Subcutaneous abdominal adipose tissue (tissue), 5 donors: ENCODE measurements around the gene PFKL.
A peak's percentile ranks its signal among the peaks of the same experiment; 100 is the strongest.

Source experiments
- H3K27ac ChIP-seq: one replicate; pipeline ENCODE4 v1.7.0; 2013; ENCODE audit warnings: low read depth, mild to moderate bottlenecking, inconsistent platforms, low read length, moderate library complexity
- H3K27me3 ChIP-seq, 5 donors: one replicate each; pipeline ENCODE4 v1.7.0; 2013; ENCODE audit warnings: low read length in 5 of 5, inconsistent platforms in 1 of 5; ENCODE audit not compliant: control insufficient read depth in 5 of 5, insufficient read depth in 4 of 5
- H3K36me3 ChIP-seq, 5 donors: one replicate each; pipeline ENCODE4 v1.7.0; 2013; ENCODE audit warnings: low read length in 5 of 5; ENCODE audit not compliant: control insufficient read depth in 5 of 5, insufficient read depth in 5 of 5
- H3K4me1 ChIP-seq, 5 donors: one replicate each; pipeline ENCODE4 v1.7.0; 2013; ENCODE audit warnings: low read length in 5 of 5, mild to moderate bottlenecking in 3 of 5, moderate library complexity in 1 of 5; ENCODE audit not compliant: control insufficient read depth in 5 of 5, insufficient read depth in 5 of 5
- H3K4me3 ChIP-seq, 5 donors: one replicate each; pipeline ENCODE4 v1.7.0; 2013; ENCODE audit warnings: low read length in 5 of 5, low read depth in 1 of 5
- H3K9ac ChIP-seq, 5 donors: one replicate each; pipeline ENCODE4 v1.7.0; 2013; ENCODE audit warnings: low read length in 5 of 5, mild to moderate bottlenecking in 4 of 5, moderate library complexity in 3 of 5
- H3K9me3 ChIP-seq, 5 donors: one replicate each; pipeline ENCODE4 v1.7.0; 2013; ENCODE audit warnings: low read length in 5 of 5; ENCODE audit not compliant: control insufficient read depth in 5 of 5
- donor health status: healthy.
- donor health status: healthy.
- donor health status: healthy.
- donor health status: healthy.
- donor health status: healthy.

Gene PFKL

GRCh38 chr21:44352253-44352860 lies 52.5 kb downstream of the PFKL start:
- H3K27ac ChIP-seq = peak overlapping the region; percentile 54

GRCh38 chr21:44353191-44353970 lies 53.5 kb downstream of the PFKL start, which contains the start of gene TRPM2:
TRPM2 (plus strand) TSS chr21:44353621; CDS start chr21:44353701, 80 bp downstream.
- Histone ChIP-seq H3K27ac (peak within 1 kb of the TSS; percentile 54), H3K4me1 (peaks cover 9 to 62% (median 45%) of the 10 kb centered on the region in 5 donors), H3K9ac (peak within 1 kb of the TSS in 4 of 5 donors; percentile 6 to 49 (median 28)), H3K9me3 (no peaks in the 10 kb centered on the region), H3K4me3 (peak within 1 kb of the TSS; percentile 36 to 60 (median 42)), H3K36me3 (peaks cover 0 to 10% (median 0%) of the 10 kb centered on the region in 5 donors), H3K27me3 (peaks cover 0 to 22% (median 8%) of the 10 kb centered on the region in 5 donors)

More at GRCh38 chr21:44352253-44352860, 52.5 kb downstream of the PFKL start:
- Histone ChIP-seq H3K36me3 (peaks cover 0 to 3% (median 0%) of the 10 kb centered on the region in 5 donors), H3K4me3 (peak overlapping the region in 3 of 5 donors; percentile 22 to 60 (median 36)), H3K9ac (peak overlapping the region in 1 of 5 donors; percentile 21), H3K27me3 (peaks cover 0 to 26% (median 8%) of the 10 kb centered on the region in 5 donors), H3K4me1 (peaks cover 9 to 60% (median 45%) of the 10 kb centered on the region in 5 donors), H3K9me3 (no peaks in the 10 kb centered on the region)

DNA sequence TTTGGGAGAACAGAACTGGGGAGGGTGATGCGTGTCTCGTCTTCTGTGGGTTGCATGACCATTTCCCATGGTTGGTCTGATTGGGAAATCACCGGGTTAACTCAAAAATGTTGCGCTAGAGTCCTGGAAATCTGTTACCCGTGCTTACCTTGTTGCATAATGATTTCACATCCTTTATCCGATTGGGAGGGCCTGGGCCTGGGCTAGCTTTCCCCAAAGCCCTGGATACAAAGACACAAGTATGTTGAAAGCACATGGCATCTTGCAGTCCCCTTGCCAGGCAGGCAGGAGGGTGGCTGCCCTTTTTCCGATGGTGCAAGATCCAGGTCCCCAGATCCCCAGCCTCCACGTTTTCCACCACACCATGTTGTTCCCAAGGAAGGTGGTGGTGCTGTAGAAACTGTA lies 54.1 kb downstream of the PFKL start:
- peak overlapping the region; percentile 54 for H3K27ac ChIP-seq
- H3K9ac ChIP-seq = peak overlapping the region in 3 of 5 donors; percentile 6 to 36 (median 21)
- peaks cover 0 to 20% (median 5%) of the 10 kb centered on the region in 5 donors for H3K27me3 ChIP-seq
- no peaks in the 10 kb centered on the region for H3K9me3 ChIP-seq
- peak overlapping the region; percentile 36 to 60 (median 36) for H3K4me3 ChIP-seq
- peaks cover 0 to 10% (median 0%) of the 10 kb centered on the region in 5 donors for H3K36me3 ChIP-seq
- peaks cover 9 to 62% (median 45%) of the 10 kb centered on the region in 5 donors for H3K4me1 ChIP-seq

DNA sequence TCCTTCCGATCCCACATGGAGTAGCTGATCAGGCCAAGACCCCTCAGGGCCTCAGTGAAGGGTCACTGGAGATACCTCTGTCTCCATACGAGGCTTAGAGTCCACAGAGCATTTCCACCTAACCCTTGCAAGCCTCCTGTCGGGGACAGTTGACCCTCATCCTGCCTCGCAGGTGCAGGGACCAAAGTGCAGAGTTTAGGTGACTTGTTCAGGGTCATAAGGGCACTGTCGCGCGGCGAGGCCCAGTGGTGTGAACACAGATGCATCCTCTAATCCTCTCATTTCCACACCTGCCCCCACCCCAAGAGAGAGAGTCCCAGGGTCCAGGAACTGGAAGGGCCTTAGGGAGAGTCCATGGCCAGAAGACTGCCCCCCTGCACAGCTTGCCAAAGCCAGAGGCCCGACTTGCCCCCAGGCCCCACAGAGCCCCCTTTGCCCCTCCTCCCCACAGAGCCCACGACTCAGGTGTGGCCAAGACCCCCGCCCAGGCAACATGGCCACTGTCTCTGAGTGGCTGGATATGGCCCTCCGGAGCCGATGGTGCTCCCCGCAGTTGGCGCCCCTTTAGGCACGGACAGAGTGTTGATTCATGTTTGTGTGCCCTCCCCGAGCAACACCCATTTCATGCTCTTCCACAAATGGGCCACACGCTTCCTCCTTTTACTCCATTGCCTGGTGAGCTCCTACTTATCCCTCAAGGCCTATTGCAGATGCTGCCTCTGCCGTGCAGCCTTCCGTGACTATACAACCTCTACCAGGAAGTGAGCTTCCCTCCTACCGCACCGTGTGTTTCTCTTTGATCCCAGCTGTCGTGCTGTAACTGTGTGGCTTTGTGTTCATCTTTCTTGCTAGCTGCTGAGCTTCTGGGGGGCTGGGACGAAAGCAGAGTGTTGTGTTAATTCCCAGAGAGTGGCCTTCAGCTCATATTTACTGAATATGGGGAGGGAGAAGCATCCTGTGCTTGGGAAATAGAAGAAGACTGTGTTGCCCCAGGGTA lies 55.2 kb downstream of the PFKL start:
- Histone ChIP-seq H3K9me3 (no peaks in the 10 kb centered on the region), H3K4me1 (peaks cover 9 to 56% (median 41%) of the 10 kb centered on the region in 5 donors), H3K4me3 (peak overlapping the region in 3 of 5 donors; percentile 5 to 60 (median 51)), H3K27me3 (peaks cover 0 to 10% (median 0%) of the 10 kb centered on the region in 5 donors), H3K36me3 (peaks cover 0 to 10% (median 0%) of the 10 kb centered on the region in 5 donors), H3K27ac (no peak overlapping the region), H3K9ac (no peak overlapping the region)

DNA sequence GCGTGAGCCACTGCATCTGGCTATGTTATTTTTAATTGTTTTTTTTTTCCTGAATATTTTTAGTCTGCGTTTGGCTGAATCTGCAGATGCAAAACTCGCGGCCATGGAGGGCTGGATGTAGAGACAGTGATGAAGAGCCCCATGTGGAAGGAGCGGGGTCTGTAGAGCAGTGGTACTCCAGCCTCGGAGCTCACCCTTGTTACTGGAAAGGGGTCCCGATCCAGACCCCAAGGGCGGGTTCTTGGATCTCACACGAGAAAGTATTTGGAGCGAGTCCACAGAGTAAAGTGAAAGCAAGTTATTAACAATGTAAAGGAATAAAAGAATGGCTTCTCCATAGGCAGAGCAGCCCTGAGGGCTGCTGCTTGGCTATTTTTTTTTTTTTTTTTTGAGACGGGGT lies 56.3 kb downstream of the PFKL start:
- Histone ChIP-seq H3K4me3 (no peak overlapping the region), H3K4me1 (peaks cover 9 to 50% (median 35%) of the 10 kb centered on the region in 5 donors)

GRCh38 chr21:44356636-44357035 lies 56.8 kb downstream of the PFKL start:
- Histone ChIP-seq H3K9ac (no peak overlapping the region), H3K27ac (no peak overlapping the region), H3K4me3 (no peak overlapping the region), H3K36me3 (peaks cover 0 to 10% (median 0%) of the 10 kb centered on the region in 5 donors), H3K27me3 (peaks cover 0 to 2% (median 0%) of the 10 kb centered on the region in 5 donors), H3K9me3 (no peaks in the 10 kb centered on the region), H3K4me1 (peaks cover 9 to 45% (median 31%) of the 10 kb centered on the region in 5 donors)

More for the DNA sequence above, 56.3 kb downstream of the PFKL start:
- peaks cover 0 to 10% (median 0%) of the 10 kb centered on the region in 5 donors for H3K36me3 ChIP-seq
- H3K9ac ChIP-seq = no peak overlapping the region
- H3K27ac ChIP-seq = no peak overlapping the region
- H3K27me3 ChIP-seq = peaks cover 0 to 7% (median 0%) of the 10 kb centered on the region in 5 donors
- H3K9me3 ChIP-seq = no peaks in the 10 kb centered on the region

DNA sequence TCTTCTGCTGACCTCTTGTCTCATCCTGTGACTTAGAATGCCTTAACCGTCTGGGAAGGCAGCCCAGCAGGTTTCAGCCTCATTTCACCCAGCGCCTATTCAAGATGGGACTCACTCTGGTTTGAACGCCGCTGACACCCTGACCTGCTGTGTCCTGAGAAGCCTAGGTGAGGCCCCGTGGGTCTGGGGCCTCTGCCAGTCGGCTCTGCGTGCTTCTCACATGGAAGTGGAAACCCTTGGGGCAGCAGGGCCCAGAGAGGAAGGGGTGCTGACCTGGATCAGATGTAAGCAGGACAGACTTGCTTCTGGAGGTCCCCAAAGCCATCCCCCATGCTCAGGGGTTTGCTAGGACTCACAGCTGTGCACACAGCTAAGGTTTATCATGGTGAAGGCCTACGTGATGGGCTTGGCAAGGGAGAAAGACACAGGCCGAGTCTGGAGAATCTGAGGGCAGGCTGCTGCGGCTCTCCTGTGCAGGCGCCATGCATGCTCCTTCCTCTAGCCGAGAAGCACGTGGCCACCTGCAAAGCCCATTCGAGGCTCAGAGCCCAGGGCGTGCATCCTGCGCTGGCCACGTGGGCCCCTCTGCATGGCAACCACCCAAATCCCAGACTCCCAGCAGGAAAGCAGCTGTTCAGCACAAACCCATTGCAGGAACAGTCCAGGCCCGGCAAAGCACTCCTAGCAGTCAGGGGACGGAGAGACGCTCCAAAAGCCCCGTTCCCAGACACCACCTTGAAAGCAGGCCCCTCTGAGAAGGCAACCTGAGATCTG lies 57.4 kb downstream of the PFKL start:
- H3K9ac ChIP-seq = no peak overlapping the region
- H3K4me1 ChIP-seq = peaks cover 9 to 39% (median 26%) of the 10 kb centered on the region in 5 donors
- H3K36me3 ChIP-seq = peaks cover 0 to 10% (median 0%) of the 10 kb centered on the region in 5 donors
- H3K27ac ChIP-seq = no peak overlapping the region
- H3K27me3 ChIP-seq = no peaks in the 10 kb centered on the region
- H3K4me3 ChIP-seq = no peak overlapping the region
- H3K9me3 ChIP-seq = no peaks in the 10 kb centered on the region

DNA sequence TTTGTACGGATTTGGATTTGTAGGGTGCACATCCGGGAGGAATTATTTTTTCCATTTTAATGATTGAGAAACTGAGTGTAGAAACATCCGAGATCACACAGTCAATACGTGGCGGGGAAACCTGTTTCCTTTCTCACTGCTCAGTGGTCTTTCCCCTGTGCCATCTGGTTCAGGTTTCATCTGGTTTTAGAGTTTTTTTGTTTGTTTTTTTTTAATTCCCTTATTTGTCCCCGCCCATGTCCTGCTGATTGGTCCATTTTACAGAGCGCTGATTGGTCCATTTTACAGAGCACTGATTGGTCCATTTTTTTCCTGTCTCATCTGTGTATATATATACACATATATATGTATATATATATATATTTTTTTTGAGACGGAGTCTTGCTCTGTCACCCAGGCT lies 59.5 kb downstream of the PFKL start:
- H3K27me3 ChIP-seq = peaks cover 0 to under 1% (median 0%) of the 10 kb centered on the region in 5 donors
- H3K9ac ChIP-seq = no peak overlapping the region
- H3K4me3 ChIP-seq = no peak overlapping the region

More for the DNA sequence above, 59.5 kb downstream of the PFKL start:
- no peak overlapping the region for H3K27ac ChIP-seq
- peaks cover 0 to 10% (median 0%) of the 10 kb centered on the region in 5 donors for H3K36me3 ChIP-seq
- peaks cover under 1 to 18% (median 4%) of the 10 kb centered on the region in 5 donors for H3K4me1 ChIP-seq
- peaks cover 0 to 13% (median 0%) of the 10 kb centered on the region in 5 donors for H3K9me3 ChIP-seq
